Activated T-cell treated with anti-CD3 and anti-CD28 coated beads, Interleukin-2, amount 50 U/mL, for 72 hours (primary cell): Measurements from ENCODE around the gene ZCCHC17. TPM values are rescaled to one million over a fixed set of nuclear protein-coding genes. Genes with fewer than 3 reads are reported as not detected.
A peak's percentile ranks its signal among the peaks of the same experiment; 100 is the strongest.

Experiments used
- ATAC-seq, 2 donors: fragments of 150-1000 bp; cut with Tn5 transposase; replicated peaks in 1 of 2; 2 replicates each; pipeline ENCODE4 v1.10.0; 2021; ENCODE audit warnings: moderate library complexity in 2 of 2, mild to moderate bottlenecking in 1 of 2
- DNase-seq, 2 donors: peaks; one replicate each; pipeline ENCODE4 v3.0.0; 2021 to 2022; ENCODE audit warnings: mixed read lengths in 1 of 2
- H3K27ac Mint-ChIP-seq: one replicate; pipeline ENCODE4 v1.8.0; 2022; ENCODE audit warnings: mild to moderate bottlenecking, moderate library complexity, mixed read lengths
- H3K27me3 Mint-ChIP-seq: one replicate; pipeline ENCODE4 v1.8.0; 2022; ENCODE audit warnings: low read depth, mixed read lengths
- H3K36me3 Mint-ChIP-seq, 2 donors: one replicate each; pipeline ENCODE4 v1.8.0; 2022; ENCODE audit warnings: mixed read lengths in 2 of 2, mild to moderate bottlenecking in 1 of 2; ENCODE audit not compliant: insufficient read depth in 2 of 2
- H3K4me1 Mint-ChIP-seq: one replicate; pipeline ENCODE4 v1.8.0; 2022; ENCODE audit warnings: low read depth, mixed read lengths
- H3K4me3 Mint-ChIP-seq, 2 donors: one replicate each; pipeline ENCODE4 v1.8.0; 2022; ENCODE audit warnings: mild to moderate bottlenecking in 2 of 2, mixed read lengths in 2 of 2, moderate library complexity in 2 of 2
- H3K9me3 Mint-ChIP-seq, 2 donors: one replicate each; pipeline ENCODE4 v1.8.0; 2022; ENCODE audit warnings: mixed read lengths in 2 of 2
- total RNA-seq, 2 donors: library from RNA; stranded (reverse); gene quantifications; one replicate each; pipeline ENCODE4 v1.2.3, GENCODE V29; 2022

The ZCCHC17 gene
- total RNA-seq, 2 donors from 2014 or later: 26.1 to 27.3 TPM

- H3K4me3 Mint-ChIP-seq: peak overlapping the region; percentile 83 to 87
- DNase-seq (peak; percentile 83 to 85), ATAC-seq (peak; percentile 95)
- H3K9me3 Mint-ChIP-seq: no peaks in the 10 kb centered on the region
- peaks cover 12% of the 10 kb centered on the region for H3K4me1 Mint-ChIP-seq
- H3K27ac Mint-ChIP-seq: no peak overlapping the region
- H3K36me3 Mint-ChIP-seq: no peaks in the 10 kb centered on the region
- H3K27me3 Mint-ChIP-seq: no peaks in the 10 kb centered on the region
These were observed 97.9 kb downstream of the ZCCHC17 start for GRCh38 chr1:31394584-31395193.

GRCh38 chr1:31396633-31397351, 100.0 kb downstream of the ZCCHC17 start:
- Mint-ChIP-seq H3K27me3 (no peaks in the 10 kb centered on the region), H3K4me3 (no peak overlapping the region), H3K4me1 (peaks cover 12% of the 10 kb centered on the region), H3K9me3 (no peaks in the 10 kb centered on the region), H3K27ac (no peak overlapping the region), H3K36me3 (no peaks in the 10 kb centered on the region)
- no peak for DNase-seq
- no peak for ATAC-seq

- peaks cover 12% of the 10 kb centered on the region for H3K4me1 Mint-ChIP-seq
- no peaks in the 10 kb centered on the region for H3K27me3 Mint-ChIP-seq
- ATAC-seq (no peak), DNase-seq (no peak)
- H3K36me3 Mint-ChIP-seq: no peaks in the 10 kb centered on the region
- no peaks in the 10 kb centered on the region for H3K9me3 Mint-ChIP-seq
- no peak overlapping the region for H3K27ac Mint-ChIP-seq
- no peak overlapping the region for H3K4me3 Mint-ChIP-seq
These were observed 100.7 kb downstream of the ZCCHC17 start for GRCh38 chr1:31397360-31398095.

GRCh38 chr1:31398246-31398645, 101.4 kb downstream of the ZCCHC17 start:
- Mint-ChIP-seq H3K9me3 (no peaks in the 10 kb centered on the region), H3K36me3 (no peaks in the 10 kb centered on the region), H3K27me3 (no peaks in the 10 kb centered on the region), H3K4me1 (peaks cover 12% of the 10 kb centered on the region), H3K27ac (no peak overlapping the region), H3K4me3 (no peak overlapping the region)
- ATAC-seq (no peak), DNase-seq (no peak)

- H3K9me3 Mint-ChIP-seq: no peaks in the 10 kb centered on the region
- DNase-seq: no peak
- H3K36me3 Mint-ChIP-seq: no peaks in the 10 kb centered on the region
- no peaks in the 10 kb centered on the region for H3K27me3 Mint-ChIP-seq
- ATAC-seq: peak in 1 of 2 donors; percentile 25
- H3K4me1 Mint-ChIP-seq: peaks cover 4% of the 10 kb centered on the region
- H3K27ac Mint-ChIP-seq: no peak overlapping the region
- no peak overlapping the region for H3K4me3 Mint-ChIP-seq
These were observed 103.1 kb downstream of the ZCCHC17 start for GRCh38 chr1:31399976-31400375.

- no peaks in the 10 kb centered on the region for H3K27me3 Mint-ChIP-seq
- H3K27ac Mint-ChIP-seq: no peak overlapping the region
- H3K4me1 Mint-ChIP-seq: no peaks in the 10 kb centered on the region
- no peaks in the 10 kb centered on the region for H3K36me3 Mint-ChIP-seq
- no peaks in the 10 kb centered on the region for H3K9me3 Mint-ChIP-seq
- DNase-seq: no peak
- peak in 1 of 2 donors; percentile 53 for ATAC-seq
- H3K4me3 Mint-ChIP-seq: no peak overlapping the region
These were observed 103.6 kb downstream of the ZCCHC17 start for GRCh38 chr1:31400393-31400792.

GRCh38 chr1:31401241-31401640, 104.4 kb downstream of the ZCCHC17 start:
- H3K4me3 Mint-ChIP-seq: no peak overlapping the region
- no peaks in the 10 kb centered on the region for H3K9me3 Mint-ChIP-seq
- ATAC-seq (no peak), DNase-seq (no peak)
- H3K27ac Mint-ChIP-seq: no peak overlapping the region
- H3K4me1 Mint-ChIP-seq: no peaks in the 10 kb centered on the region
- no peaks in the 10 kb centered on the region for H3K27me3 Mint-ChIP-seq
- H3K36me3 Mint-ChIP-seq: no peaks in the 10 kb centered on the region

- Mint-ChIP-seq H3K4me3 (no peak overlapping the region), H3K4me1 (no peaks in the 10 kb centered on the region), H3K27ac (no peak overlapping the region), H3K9me3 (no peaks in the 10 kb centered on the region), H3K36me3 (no peaks in the 10 kb centered on the region), H3K27me3 (peaks cover 13% of the 10 kb centered on the region)
- DNase-seq: no peak
- no peak for ATAC-seq
These were observed 108.9 kb downstream of the ZCCHC17 start for GRCh38 chr1:31405578-31406245.

- no peaks in the 10 kb centered on the region for H3K36me3 Mint-ChIP-seq
- H3K4me1 Mint-ChIP-seq: no peaks in the 10 kb centered on the region
- H3K9me3 Mint-ChIP-seq: no peaks in the 10 kb centered on the region
- no peak overlapping the region for H3K4me3 Mint-ChIP-seq
- H3K27ac Mint-ChIP-seq: no peak overlapping the region
- no peak for DNase-seq
- H3K27me3 Mint-ChIP-seq: peaks cover 27% of the 10 kb centered on the region
- no peak for ATAC-seq
These were observed 110.3 kb downstream of the ZCCHC17 start for GRCh38 chr1:31407029-31407626.

- ATAC-seq: no peak
- no peak overlapping the region for H3K4me3 Mint-ChIP-seq
- no peak overlapping the region for H3K27ac Mint-ChIP-seq
- H3K36me3 Mint-ChIP-seq: peaks cover 0 to 2% of the 10 kb centered on the region in 2 donors
- peaks cover 4% of the 10 kb centered on the region for H3K4me1 Mint-ChIP-seq
- H3K9me3 Mint-ChIP-seq: no peaks in the 10 kb centered on the region
- peaks cover 38% of the 10 kb centered on the region for H3K27me3 Mint-ChIP-seq
- no peak for DNase-seq
These were observed 112.0 kb downstream of the ZCCHC17 start for GRCh38 chr1:31408788-31409318.

- peaks cover 0 to 2% of the 10 kb centered on the region in 2 donors for H3K36me3 Mint-ChIP-seq
- H3K27ac Mint-ChIP-seq: no peak overlapping the region
- no peak overlapping the region for H3K4me3 Mint-ChIP-seq
- ATAC-seq (no peak), DNase-seq (no peak)
- H3K27me3 Mint-ChIP-seq: peaks cover 51% of the 10 kb centered on the region
- H3K4me1 Mint-ChIP-seq: peaks cover 7% of the 10 kb centered on the region
- H3K9me3 Mint-ChIP-seq: no peaks in the 10 kb centered on the region
These were observed 113.4 kb downstream of the ZCCHC17 start for GRCh38 chr1:31409946-31410858.

- H3K27me3 Mint-ChIP-seq: peaks cover 58% of the 10 kb centered on the region
These were observed 114.0 kb downstream of the ZCCHC17 start for GRCh38 chr1:31410871-31411270.

More at GRCh38 chr1:31410871-31411270, 114.0 kb downstream of the ZCCHC17 start:
- ATAC-seq (no peak), DNase-seq (no peak)
- H3K4me3 Mint-ChIP-seq: no peak overlapping the region
- no peaks in the 10 kb centered on the region for H3K9me3 Mint-ChIP-seq
- H3K4me1 Mint-ChIP-seq: peaks cover 7% of the 10 kb centered on the region
- H3K27ac Mint-ChIP-seq: no peak overlapping the region
- peaks cover 0 to 2% of the 10 kb centered on the region in 2 donors for H3K36me3 Mint-ChIP-seq
